GM19372 (cell line): ENCODE data around the gene CCT3.
"Not testable (repeated sequence)": the region's sequence is repeated elsewhere in the genome, so short reads cannot be mapped to it uniquely, and the experiment has no call there.

Experiments
- ATAC-seq: cut with Tn5 transposase; IDR thresholded peaks from one replicate; pipeline ENCODE4 v1.9.1; 2021; ENCODE audit warnings: mild to moderate bottlenecking, low read depth, moderate library complexity; ENCODE audit not compliant: unreplicated experiment

CCT3 gene

DNA sequence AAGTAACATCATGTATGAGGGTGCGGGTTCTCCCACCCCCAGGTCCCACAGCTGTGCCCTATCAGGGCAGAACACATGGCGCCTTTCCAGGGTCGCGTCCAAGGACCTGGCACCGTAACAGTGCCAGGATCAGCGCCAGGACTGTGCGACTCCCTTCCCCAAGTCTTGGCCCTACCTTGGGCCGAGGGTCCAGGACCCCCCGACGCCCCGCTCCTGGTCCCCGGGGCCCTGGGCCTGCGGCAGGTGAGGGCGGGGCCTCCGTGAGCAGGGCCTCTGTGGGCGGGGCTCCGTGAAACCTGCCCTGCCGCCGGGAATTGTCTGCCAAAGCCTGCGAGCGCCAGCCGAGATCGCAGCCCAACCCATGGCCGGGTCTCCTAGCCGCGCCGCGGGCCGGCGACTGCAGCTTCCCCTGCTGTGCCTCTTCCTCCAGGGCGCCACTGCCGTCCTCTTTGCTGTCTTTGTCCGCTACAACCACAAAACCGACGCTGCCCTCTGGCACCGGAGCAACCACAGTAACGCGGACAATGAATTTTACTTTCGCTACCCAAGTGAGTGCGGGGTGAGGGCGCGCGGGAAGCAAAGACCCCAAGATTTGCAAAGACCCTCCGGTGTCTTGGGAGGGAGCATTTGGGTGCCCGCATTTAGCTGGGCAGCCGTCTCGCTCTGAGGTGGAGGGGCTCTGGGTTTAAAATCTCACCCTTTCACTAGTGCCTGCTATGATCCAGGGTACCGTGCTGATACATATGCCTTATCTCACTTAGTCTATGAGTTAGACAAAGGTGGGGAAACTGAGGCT is 31.0 kb upstream of the CCT3 start, which contains the start of gene RHBG:
TSS of gene RHBG (plus strand) at position 323 of the 796 bp plus-strand sequence. CDS start at position 362, 39 bp downstream.
- ATAC-seq = no peak

DNA sequence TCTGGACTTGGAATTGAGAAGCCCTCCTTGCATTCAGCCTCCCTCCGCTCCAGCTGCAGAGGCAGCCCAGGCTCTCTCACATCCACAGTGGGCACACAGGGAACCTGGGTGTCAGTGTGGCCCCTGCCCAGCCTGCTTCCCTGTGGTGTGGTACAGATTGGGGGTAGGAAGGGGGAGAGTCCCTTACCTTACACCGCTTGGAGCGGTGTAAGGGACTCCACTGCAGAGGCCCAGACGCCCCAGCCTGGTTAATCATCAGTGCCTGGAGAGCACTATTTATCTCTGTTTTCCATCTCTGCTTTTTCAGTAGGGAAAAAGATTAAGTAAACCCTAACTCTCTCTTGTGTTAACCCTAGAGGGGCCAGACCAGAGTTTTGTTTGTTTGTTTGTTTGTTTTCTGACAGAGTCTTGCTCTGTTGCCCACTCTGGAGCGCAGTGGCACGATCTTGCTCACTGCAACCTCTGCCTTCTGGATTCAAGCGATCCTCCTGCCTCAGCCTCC is 30.1 kb upstream of the CCT3 start:
- no peak for ATAC-seq

DNA sequence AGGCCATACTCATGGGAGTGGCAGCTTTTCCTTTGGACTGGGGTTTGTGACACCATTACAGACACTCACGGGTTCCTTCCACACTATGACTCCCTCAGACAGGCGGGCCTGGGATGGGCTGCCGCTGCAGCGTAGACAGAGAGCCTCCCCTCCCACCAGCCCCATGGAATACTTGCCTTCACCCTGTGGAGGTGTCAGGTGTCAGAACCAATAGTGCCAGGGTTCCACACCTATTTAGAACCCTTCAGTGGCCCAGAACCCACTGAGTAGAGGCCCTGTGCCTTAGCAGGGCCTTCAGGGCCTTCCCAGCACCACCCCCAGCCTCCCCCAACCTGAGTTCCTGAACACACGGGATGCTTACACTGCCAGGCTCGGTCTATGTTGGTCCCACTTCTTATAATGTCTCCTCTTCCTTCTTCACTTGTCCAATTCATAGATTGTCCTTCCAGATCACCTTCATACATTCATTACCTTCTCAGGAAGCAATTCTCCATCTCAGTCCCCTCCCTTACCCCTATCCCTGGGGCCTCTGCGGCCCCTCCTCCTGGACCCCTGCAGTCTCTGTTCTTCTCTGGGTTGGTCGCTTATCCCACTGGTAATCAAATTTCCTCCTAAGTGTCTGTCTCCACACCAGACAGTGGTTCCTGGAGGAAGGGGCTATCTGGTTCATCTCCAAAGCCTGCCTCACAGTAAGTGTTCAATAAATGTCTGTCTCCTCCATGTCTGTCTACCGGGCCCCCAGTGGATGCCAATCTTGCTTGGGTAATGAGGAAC is 29.5 kb upstream of the CCT3 start:
- ATAC-seq = no peak

DNA sequence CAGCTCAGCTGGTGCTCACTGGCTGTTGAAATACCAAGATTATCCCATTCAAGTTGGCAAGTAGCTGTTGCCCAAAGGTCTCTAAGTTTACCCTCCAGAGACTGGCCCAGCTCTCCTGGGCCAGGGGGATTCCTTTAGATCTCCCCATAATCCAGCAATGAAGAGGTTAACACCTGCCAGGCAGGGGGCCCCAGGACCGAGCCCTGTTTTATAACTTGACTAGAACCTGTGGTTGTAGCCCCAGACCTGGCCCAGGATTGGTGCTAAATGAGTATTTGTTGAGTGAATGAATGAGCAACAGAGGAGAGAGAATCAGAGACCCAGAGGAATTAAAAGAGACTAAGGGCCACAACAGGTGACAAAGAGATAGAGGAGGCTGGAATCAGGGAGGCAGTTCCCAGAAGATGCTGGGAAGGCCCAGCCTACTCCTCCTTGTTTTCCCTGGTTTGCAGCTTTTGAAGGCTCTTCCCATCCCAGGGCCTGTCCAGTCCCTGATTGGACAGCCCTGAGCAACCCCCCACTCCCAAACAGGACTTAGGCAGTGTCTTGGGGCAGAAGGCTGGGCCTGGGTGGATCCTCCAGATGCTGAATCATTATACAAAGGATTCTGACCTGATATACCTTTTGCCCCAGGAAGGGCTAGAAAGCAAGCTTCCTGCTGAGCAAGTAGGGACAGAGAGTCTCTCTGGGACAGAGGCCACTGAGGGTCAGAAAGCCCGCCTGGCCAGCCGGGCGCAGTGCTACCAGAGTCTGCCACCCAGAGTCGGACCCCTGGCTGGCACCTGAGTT is 28.5 kb upstream of the CCT3 start:
- no peak for ATAC-seq

DNA sequence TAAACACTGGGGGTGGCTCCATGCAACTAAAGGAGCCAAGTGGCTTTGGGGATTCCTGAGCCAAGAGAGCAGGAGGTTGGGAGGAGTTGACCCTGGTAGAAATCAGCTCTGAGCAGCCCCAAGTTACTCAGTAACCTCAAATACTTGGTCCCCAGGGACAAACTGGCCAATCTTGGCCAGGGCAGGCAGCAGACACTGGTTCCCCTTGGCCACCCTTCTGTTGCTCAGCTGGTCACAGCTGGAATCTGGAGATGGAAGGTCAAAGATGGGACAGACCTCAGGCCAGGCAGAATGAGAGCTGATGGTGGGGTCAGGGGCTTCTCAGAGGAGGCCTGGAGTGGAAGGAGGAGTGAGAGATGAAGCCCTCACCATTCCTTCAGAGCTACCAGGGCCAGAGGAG is 27.7 kb upstream of the CCT3 start:
- ATAC-seq = no peak

DNA sequence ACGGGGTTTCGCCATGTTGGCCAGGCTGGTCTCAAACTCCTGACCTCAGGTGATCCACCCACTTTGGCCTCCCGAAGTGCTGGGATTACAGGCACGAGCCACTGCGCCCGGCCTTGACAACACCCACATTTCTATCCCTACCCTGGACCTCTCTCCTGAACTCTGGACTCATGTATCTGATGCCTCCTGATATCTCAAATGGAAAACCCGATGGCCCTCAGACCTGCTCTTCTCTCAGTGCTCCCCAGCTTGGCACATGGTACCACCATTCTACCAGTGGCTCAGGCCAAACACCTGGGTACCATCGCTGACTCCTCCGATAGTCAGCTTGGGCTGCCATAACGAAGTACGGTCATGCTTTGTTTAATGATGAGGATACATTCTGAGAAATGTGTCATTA is 22.4 kb upstream of the CCT3 start:
- no peak for ATAC-seq

DNA sequence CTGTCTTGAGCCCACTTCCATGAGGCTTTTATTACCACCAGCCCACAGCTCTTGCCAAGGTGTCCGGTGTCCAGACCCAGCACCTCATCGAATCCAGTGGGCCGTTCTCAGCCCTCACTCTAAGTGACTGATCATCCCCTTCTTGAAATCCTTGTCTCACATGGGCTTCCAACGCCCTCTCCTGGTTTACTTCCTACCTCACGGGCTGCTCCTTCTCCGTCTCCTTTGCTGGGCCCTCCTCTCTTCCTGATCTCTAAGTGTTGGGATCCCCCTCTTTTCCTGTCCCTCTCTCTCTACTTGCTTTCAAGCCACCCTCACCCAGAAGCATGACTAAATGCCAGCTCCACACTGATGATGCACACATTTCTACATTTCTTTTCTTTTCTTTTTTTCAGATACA is 21.9 kb upstream of the CCT3 start:
- no peak for ATAC-seq

DNA sequence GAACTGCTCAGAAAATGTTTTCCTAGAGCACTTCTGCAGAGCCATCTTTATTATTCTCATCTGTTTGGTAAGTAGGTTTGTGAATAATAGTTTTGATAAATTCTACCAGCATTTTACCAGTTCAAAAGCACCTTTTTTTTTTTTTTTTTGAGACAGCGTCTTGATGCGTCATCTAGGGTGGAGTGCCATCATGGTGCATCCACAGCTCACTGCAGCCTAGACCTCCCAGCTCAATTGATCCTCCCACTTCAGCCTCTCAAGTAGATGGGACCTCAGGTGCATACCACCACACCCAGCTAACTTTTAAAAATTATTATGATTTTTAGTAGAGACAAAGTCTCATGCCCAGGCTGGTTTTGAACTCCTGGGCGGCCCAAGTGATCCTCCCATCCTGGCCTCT is 21.2 kb upstream of the CCT3 start:
- no peak for ATAC-seq

DNA sequence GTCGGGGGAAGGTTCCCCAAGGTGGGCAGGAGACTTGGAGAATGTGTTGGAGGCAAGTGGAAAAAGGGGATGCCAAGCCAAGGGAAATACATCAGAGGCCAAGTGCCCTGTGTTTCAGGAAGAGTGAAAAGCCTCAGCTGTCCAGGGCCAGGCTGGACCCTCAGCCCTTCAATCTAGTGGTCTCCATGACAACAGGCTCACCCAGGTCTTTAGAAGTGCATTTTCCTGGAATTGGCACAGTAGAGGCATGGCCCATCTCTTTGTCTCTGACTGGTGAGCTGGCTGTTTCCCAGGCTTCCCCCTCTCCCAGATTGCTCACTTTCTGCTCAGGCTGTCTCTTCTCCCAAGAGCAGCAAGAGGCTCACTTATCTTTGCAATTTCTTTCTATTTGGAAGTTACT is 20.5 kb upstream of the CCT3 start:
- ATAC-seq = no peak

DNA sequence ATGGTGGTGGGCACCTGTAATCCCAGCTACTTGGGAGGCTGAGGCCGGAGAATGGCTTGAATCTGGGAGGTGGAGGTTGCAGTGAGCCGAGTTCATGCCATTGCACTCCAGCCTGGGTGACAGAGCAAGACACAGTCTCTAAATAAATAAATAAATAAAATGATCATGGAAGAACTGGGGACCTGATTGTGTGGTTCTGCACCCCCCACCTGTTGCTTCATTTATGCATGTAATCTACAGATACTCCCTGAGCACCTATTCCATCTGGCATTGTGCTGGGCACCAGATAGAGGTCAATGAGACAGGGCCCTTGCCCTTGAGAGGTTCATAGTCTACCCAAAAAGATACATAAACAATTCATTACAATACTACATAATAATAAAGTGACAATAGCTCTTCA is 19.9 kb upstream of the CCT3 start:
- no peak for ATAC-seq

DNA sequence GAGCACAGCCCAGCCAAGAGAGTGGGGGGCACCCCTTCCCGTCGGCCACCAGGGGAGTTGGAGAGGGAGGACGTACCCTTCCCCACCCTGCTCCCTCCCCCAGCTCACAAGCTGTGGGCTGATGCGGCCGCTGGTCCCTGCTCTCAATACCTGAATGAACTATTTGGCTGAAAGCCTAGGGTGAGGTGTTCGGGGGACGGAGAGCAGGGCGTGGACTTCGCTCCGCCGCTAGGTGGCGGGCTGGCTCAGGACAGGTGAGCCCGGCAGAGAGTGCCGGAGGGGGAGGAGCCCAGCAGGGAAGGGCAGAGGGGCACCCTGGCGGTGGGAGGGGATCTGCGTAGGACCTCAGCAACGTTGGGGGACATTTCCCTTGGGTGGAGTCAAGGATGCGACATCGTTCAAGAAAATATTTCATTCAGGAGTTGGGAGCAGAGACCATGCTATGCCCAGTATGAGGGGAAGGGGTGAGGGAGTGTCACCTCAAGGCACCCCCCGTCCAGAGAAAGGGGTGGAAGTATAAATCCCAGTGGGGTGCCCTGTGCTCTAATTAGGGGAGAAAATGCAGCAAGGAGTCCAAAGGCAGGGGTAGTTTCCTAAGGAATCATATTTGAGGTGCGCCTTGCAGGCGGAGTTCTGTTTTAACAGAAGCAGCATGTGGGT is 18.9 kb upstream of the CCT3 start:
- ATAC-seq = no peak

DNA sequence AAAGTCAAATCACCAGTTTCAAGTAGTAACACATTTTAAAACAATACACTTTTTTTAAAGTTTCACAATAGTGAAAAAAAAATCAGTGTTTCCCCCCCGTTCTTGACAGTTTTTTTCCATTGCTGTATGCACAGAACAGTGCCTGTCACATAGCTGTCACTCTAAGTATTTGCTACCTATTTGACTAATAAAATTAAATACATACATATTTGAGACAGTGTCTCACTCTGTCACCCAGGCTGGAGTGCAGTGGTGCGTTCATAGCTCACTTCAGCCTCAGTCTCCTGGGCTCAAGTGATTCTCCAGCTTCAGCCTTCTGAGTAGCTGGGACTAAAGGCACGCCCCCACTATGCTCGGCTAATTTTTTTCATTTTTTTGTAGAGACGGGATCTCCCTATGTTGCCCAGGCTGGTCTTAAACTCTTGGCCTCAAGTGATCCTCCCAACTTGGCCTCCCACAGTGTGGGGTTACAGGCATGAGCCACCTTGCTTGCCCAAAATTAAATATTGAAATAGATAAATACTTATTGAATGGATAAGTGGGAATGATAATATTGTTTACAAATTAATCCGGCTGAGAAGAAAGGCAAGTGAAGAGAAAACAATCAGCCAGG is 18.3 kb upstream of the CCT3 start:
- ATAC-seq = no peak

DNA sequence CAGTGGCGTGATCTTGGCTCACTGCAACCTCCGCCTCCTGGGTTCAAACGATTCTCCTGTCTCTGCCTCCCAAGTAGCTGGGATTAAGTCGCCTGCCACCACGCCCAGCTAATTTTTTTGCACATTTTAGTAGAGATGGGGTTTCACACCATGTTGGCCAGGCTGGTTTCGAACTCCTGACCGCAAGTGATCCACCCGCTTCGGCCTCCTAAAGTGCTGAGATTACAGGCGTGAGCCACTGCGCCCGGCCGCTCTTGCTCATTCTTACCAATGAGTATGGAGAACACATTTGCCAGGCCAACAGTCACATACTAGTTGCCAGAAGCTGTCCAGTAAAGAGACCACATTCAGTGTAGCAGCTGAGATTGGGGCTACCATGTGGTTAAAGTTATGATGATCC is 14.4 kb upstream of the CCT3 start:
- ATAC-seq = not testable (repeated sequence)

DNA sequence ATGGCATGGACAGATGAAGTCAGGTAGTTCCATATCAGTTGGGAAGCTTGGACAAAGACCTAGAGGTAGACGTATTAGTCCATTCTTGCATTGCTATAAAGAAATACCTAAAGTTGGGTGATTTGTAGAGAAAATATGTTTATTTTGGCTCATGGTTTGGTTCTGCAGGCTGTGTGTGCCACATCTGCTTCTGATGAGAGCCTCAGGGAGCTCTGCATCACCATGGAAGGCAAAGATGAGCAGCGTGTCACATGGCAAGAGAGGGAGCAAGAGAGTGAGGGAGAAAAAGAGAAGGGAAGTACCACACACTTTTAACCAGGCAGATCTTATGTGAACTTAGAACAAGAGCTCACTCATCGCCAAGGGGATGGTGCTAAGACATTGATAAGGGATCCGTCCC is 9.2 kb upstream of the CCT3 start:
- no peak for ATAC-seq

DNA sequence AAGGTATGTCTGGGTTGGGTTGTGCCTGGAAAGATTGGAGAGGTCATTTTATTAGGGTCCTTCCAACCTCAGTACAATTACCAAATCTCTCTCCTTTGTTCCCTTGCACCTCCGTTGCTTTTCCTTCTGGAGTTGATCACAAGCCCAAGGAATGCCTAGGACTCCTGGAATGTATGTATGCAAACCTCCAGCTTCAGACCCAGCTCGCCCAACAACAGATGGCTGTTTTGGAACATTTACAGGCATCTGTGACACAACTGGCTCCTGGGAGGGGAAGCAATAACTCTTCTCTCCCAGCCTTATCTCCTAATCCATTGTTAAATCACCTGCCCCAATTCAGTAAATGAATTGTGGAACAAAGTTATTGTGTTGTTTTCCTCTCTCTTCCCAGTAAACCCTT is 8.5 kb upstream of the CCT3 start:
- ATAC-seq = no peak

DNA sequence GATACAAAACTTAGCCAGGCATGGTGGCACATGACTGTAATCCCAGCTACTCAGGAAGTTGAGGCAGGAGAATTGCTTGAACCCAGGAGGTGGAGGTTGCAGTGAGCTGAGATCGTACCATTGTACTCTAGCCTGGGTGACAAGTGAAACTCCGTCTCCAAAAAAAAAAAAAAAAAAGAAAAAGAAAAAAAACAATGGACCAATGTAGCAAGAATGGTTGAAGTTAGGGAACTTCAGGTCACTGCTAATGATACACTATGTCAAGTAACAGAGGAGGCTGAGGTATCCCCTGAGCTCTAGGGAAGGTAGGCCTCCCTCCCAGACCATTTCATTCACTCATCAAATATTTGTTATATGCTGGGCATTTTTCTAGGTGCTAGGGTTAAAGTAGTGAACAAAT is 7.9 kb upstream of the CCT3 start:
- not testable (repeated sequence) for ATAC-seq

DNA sequence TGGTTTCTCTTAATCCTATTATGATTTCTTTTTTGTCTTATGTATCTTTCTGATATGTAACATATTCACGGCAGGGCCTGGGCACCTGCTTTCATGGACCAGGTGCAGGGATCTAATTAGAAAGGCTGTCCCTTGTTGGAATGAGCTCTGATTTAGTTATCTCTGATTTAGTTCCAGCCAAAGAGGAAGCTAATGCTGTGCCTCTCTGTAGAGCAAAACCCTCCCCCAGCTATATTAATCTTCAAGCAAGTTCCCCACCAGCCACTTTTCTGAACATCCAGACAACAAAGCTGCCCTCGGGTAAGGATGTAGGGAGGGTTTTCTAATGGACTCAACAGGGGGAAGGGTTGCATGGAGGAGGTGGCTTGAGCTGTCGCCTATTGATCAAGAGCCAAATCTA is 6.3 kb upstream of the CCT3 start:
- no peak for ATAC-seq

DNA sequence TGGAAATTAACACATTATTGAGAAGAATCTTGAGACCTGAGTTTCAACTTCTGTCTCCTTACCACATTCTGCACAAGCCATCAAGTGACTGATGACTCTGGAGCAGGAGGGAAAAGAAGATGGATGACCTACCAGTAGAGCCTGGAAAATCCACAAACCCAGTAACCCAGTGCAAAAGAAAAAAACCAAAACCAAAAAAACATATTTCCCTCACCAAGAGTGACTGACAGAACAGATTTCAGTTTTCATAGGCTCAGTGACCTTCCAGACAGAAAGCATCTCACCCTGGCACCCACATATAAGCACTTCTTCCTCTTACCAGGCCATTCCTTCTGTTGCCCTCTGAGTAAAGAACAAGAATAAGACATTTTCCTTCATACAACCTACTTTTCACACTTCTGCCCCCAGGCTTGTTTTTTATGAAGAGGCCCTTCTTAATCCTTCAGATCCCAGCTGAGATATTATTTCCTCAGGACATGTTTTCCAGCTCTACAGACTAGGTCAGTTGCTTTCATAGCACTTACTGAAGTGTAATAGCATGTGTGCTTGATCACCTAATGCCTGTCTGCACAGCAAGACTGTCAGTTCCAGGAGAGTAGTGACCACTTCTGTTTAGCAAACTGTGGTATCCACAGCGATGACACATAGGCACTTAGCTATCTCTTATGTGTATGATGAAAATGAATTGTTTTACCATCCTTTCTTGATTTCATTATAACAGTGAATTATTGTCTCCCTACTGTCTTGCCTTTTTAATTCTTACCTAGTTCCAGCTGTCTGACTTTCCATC is 4.3 kb upstream of the CCT3 start:
- no peak for ATAC-seq

DNA sequence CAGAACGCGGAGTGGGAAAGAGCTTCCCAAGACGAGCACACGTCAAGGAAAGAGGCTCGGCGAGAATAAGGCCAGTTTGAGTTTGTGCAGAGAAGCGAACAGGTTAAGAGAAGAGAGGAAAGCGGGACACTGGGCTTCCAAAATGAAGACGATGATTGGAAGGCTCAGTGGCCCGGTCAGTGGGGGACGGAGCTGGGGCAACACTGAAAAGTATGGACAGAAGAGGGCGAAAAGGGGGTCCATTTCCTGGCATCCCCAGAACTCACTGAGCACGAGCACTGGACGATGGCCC is 258 bp downstream of the CCT3 start:
- ATAC-seq = no peak
